CD4-positive, alpha-beta memory T cell (primary cell): ENCODE results near the gene ARPC5. TPM values are rescaled to one million over a fixed set of nuclear protein-coding genes. Genes with fewer than 3 reads are reported as not detected.
A peak's percentile ranks its signal among the peaks of the same experiment; 100 is the strongest.

Experiments used
- CTCF ChIA-PET: fragments of 350-600 bp; sonication (Branson Sonifier 250); formaldehyde crosslinking; loops from one replicate; lab custom pipeline; 2021; ENCODE audit warnings: inconsistent platforms; ENCODE audit not compliant: partially characterized antibody; lab: Charles Lee
- POLR2A ChIA-PET: fragments of 350-600 bp; sonication (Branson Sonifier 250); formaldehyde crosslinking; loops from one replicate; lab custom pipeline; 2021; ENCODE audit not compliant: partially characterized antibody; lab: Charles Lee
- DNase-seq, 5 donors: peaks; one replicate each; pipeline versions ENCODE4 v3.0.0 to v3.0.0-alpha.2; 2020 to 2022; ENCODE audit warnings: mixed read lengths in 1 of 5
- H3K27ac ChIP-seq: one replicate; pipeline ENCODE4 v1.7.0; 2013; ENCODE audit warnings: low read depth, low read length
- H3K27me3 ChIP-seq: 2 replicates; pipeline ENCODE4 v1.7.0; 2013; ENCODE audit warnings: mild to moderate bottlenecking, low read length, moderate library complexity; ENCODE audit not compliant: insufficient read depth
- H3K36me3 ChIP-seq: 2 replicates; pipeline ENCODE4 v1.7.0; 2013; ENCODE audit warnings: mild to moderate bottlenecking, low read length, moderate library complexity; ENCODE audit not compliant: insufficient read depth
- H3K4me1 ChIP-seq: 2 replicates; pipeline ENCODE4 v1.7.0; 2013; ENCODE audit warnings: mild to moderate bottlenecking, low read length, moderate library complexity; ENCODE audit not compliant: insufficient read depth
- H3K4me3 ChIP-seq, 2 donors: one replicate each; pipeline ENCODE4 v1.7.0; 2013; ENCODE audit warnings: low read length in 2 of 2, mild to moderate bottlenecking in 1 of 2
- H3K9me3 ChIP-seq, 2 donors: one replicate each; pipeline ENCODE4 v1.7.0; 2013; ENCODE audit warnings: low read length in 2 of 2, control low read depth in 1 of 2; ENCODE audit not compliant: control insufficient read depth in 1 of 2
- H3K27ac Mint-ChIP-seq, 7 donors: one replicate each; pipeline ENCODE4 v1.8.0; 2020 to 2021; ENCODE audit warnings: mixed read lengths in 7 of 7, mild to moderate bottlenecking in 6 of 7, inconsistent platforms in 3 of 7, moderate library complexity in 3 of 7
- H3K27me3 Mint-ChIP-seq, 2 donors: one replicate each; pipeline ENCODE4 v1.8.0; 2020 to 2021; ENCODE audit warnings: mixed read lengths in 2 of 2
- H3K36me3 Mint-ChIP-seq, 2 donors: one replicate each; pipeline ENCODE4 v1.8.0; 2020 to 2021; ENCODE audit warnings: mixed read lengths in 2 of 2, inconsistent platforms in 1 of 2, mild to moderate bottlenecking in 1 of 2
- H3K4me1 Mint-ChIP-seq, 4 donors: one replicate each; pipeline ENCODE4 v1.8.0; 2020 to 2021; ENCODE audit warnings: mixed read lengths in 4 of 4, mild to moderate bottlenecking in 1 of 4
- H3K4me3 Mint-ChIP-seq, 8 donors: one replicate each; pipeline ENCODE4 v1.8.0; 2020 to 2021; ENCODE audit warnings: mixed read lengths in 8 of 8, mild to moderate bottlenecking in 7 of 8, moderate library complexity in 6 of 8, inconsistent platforms in 3 of 8
- H3K9me3 Mint-ChIP-seq, 8 donors: one replicate each; pipeline ENCODE4 v1.8.0; 2020 to 2021; ENCODE audit warnings: mixed read lengths in 8 of 8, mild to moderate bottlenecking in 5 of 8, inconsistent platforms in 3 of 8, moderate library complexity in 1 of 8
- intact Hi-C: fragments of 100-400 bp; cut with micrococcal nuclease; formaldehyde crosslinking; loops from one replicate; pipeline ENCODE4 v1.15.1; 2023
- polyA plus RNA-seq, 2 donors: library from polyadenylated mRNA; unstranded; fragments of 300-500 nt; fragmentation: Illumina TruSeq; gene quantifications; one replicate each; pipeline ENCODE4 v1.2.3, GENCODE V29; 2021
- total RNA-seq, 2 experiments: library from RNA; stranded (reverse); gene quantifications; one replicate each; pipeline ENCODE4 v1.2.3, GENCODE V29; 2021

Gene ARPC5
- total and polyA plus RNA-seq, 4 experiments from 2014 or later: 106 to 696 (median 249) TPM

DNA sequence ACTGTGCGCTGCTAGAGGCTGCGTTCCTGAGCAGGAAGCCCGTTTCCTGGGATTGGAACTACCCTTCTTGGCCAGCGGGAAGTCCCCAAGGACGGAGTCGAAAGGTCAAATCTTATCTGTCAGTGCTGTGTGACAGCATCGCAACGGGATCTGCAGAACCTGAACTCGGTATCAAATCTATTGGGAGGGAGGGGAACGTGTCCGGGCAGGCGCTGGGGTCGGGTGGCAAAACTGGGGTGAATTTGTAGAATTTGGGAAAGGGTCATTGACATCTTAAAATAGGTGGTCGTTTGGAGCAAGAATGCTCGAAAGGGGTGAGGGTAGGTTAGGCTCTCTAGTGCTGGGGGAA lies 725 bp upstream of the ARPC5 start:
- peaks cover 5% of the 10 kb centered on the region for H3K36me3 ChIP-seq
- peaks cover 23 to 50% (median 33%) of the 10 kb centered on the region in 4 donors for H3K4me1 Mint-ChIP-seq
- no peaks in the 10 kb centered on the region for H3K27me3 Mint-ChIP-seq
- peak overlapping the region; percentile 72 to 88 for H3K4me3 ChIP-seq
- H3K9me3 ChIP-seq: no peaks in the 10 kb centered on the region
- H3K27ac ChIP-seq: peak overlapping the region; percentile 81
- H3K36me3 Mint-ChIP-seq: peaks cover 6 to 26% of the 10 kb centered on the region in 2 donors
- no peak for DNase-seq
- POLR2A ChIA-PET: interaction anchor here (2.2 kb wide), 1 partner anchor 280 kb away, joined by 5 read pairs; no protein-coding TSS in a partner anchor
- CTCF ChIA-PET: interaction anchor here (0.6 to 1.9 kb wide), 2 partner anchors 18 to 19 kb away, joined by 3 to 12 read pairs; no protein-coding TSS in a partner anchor
- no peaks in the 10 kb centered on the region for H3K27me3 ChIP-seq
- H3K4me1 ChIP-seq: peaks cover 38% of the 10 kb centered on the region
- H3K27ac Mint-ChIP-seq: peak overlapping the region; percentile 92 to 100 (median 99)
- intact Hi-C loops: loop anchor here (5.0 to 10.0 kb wide), 4 partner anchors 48 to 1244 kb away; partner anchors contain the start of genes EDEM3, GLUL and RGS16
- peak overlapping the region; percentile 100 for H3K4me3 Mint-ChIP-seq
- H3K9me3 Mint-ChIP-seq: peaks cover 0 to 3% (median 0%) of the 10 kb centered on the region in 8 donors

- peak overlapping the region; percentile 92 to 100 (median 99) for H3K27ac Mint-ChIP-seq
- Histone ChIP-seq H3K4me3 (peak overlapping the region; percentile 66 to 88), H3K4me1 (peaks cover 50% of the 10 kb centered on the region), H3K9me3 (no peaks in the 10 kb centered on the region), H3K36me3 (peaks cover 10% of the 10 kb centered on the region), H3K27ac (peak overlapping the region; percentile 81), H3K27me3 (no peaks in the 10 kb centered on the region)
- no peaks in the 10 kb centered on the region for H3K27me3 Mint-ChIP-seq
- POLR2A ChIA-PET: interaction anchor here (0.8 to 3.3 kb wide), 7 partner anchors 12 to 416 kb away, joined by 3 to 16 read pairs (median 3); partner anchors contain the start of genes SMG7 and TSEN15
- H3K9me3 Mint-ChIP-seq: peaks cover 0 to 3% (median 0%) of the 10 kb centered on the region in 8 donors
- intact Hi-C loops: loop anchor here (1.0 to 10.0 kb wide), 8 partner anchors 20 to 1522 kb away; partner anchors contain the start of genes EDEM3, GLUL, RGS16 and SWT1
- H3K4me3 Mint-ChIP-seq: peak overlapping the region; percentile 100
- peaks cover 14 to 34% of the 10 kb centered on the region in 2 donors for H3K36me3 Mint-ChIP-seq
- DNase-seq: peak in 1 of 5 donors; percentile 50
- H3K4me1 Mint-ChIP-seq: peaks cover 30 to 60% (median 41%) of the 10 kb centered on the region in 4 donors
- CTCF ChIA-PET: interaction anchor here (0.9 to 5.5 kb wide), 7 partner anchors 9 to 164 kb away, joined by 3 to 43 read pairs (median 3); partner anchors contain the start of gene APOBEC4
Measured at GRCh38 chr1:183635099-183635605, 431 bp downstream of the ARPC5 start.

DNA sequence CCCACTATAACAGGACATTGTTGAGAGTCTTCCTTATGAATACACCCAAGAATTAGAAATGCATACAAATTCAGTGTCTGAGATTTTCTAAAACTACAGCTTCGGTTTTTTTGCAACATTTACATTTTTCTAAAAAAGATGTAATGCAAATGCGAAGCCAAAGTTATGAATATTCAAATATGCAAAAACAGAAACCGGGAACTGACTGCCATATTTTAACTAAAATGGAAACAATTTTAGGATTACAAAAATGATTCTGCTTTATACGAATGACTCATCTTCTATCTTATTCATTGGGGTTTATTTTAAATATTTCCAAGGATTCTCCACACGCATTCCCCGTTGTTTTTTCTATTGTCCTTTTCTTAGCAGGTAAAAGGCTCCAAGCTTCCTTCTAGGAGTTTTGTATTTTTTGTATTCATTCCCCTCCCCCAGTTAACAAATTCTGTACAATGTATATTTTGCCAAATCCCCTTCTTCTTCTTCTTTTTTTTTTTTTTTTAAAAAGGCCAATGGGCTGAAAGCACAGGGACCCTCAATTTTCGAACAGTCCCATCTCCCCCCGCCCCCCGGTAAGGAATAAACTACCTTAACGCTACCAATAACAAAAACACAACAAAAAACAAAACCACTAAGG lies 1.0 kb downstream of the ARPC5 start:
- no peaks in the 10 kb centered on the region for H3K27me3 ChIP-seq
- peaks cover 56% of the 10 kb centered on the region for H3K4me1 ChIP-seq
- peaks cover 29 to 65% (median 42%) of the 10 kb centered on the region in 4 donors for H3K4me1 Mint-ChIP-seq
- H3K27ac ChIP-seq: peak overlapping the region; percentile 81
- no peaks in the 10 kb centered on the region for H3K9me3 ChIP-seq
- CTCF ChIA-PET: interaction anchor here (0.7 to 5.5 kb wide), 12 partner anchors 8 to 316 kb away, joined by 3 to 43 read pairs (median 3); partner anchors contain the start of gene APOBEC4
- H3K27me3 Mint-ChIP-seq: no peaks in the 10 kb centered on the region
- peak overlapping the region; percentile 74 to 93 (median 88) for H3K27ac Mint-ChIP-seq
- H3K36me3 ChIP-seq: peaks cover 10% of the 10 kb centered on the region
- peaks cover 0 to 3% (median 0%) of the 10 kb centered on the region in 8 donors for H3K9me3 Mint-ChIP-seq
- DNase-seq: no peak
- H3K4me3 ChIP-seq: peak overlapping the region; percentile 66 to 88
- H3K36me3 Mint-ChIP-seq: peaks cover 14 to 39% of the 10 kb centered on the region in 2 donors
- intact Hi-C loops: loop anchor here (1.0 to 10.0 kb wide), 8 partner anchors 20 to 1523 kb away; partner anchors contain the start of genes EDEM3, GLUL, RGS16 and SWT1
- POLR2A ChIA-PET: interaction anchor here (0.8 to 3.3 kb wide), 7 partner anchors 13 to 417 kb away, joined by 3 to 16 read pairs (median 3); partner anchors contain the start of genes SMG7 and TSEN15
- H3K4me3 Mint-ChIP-seq: peak overlapping the region; percentile 87 to 100 (median 100)

DNA sequence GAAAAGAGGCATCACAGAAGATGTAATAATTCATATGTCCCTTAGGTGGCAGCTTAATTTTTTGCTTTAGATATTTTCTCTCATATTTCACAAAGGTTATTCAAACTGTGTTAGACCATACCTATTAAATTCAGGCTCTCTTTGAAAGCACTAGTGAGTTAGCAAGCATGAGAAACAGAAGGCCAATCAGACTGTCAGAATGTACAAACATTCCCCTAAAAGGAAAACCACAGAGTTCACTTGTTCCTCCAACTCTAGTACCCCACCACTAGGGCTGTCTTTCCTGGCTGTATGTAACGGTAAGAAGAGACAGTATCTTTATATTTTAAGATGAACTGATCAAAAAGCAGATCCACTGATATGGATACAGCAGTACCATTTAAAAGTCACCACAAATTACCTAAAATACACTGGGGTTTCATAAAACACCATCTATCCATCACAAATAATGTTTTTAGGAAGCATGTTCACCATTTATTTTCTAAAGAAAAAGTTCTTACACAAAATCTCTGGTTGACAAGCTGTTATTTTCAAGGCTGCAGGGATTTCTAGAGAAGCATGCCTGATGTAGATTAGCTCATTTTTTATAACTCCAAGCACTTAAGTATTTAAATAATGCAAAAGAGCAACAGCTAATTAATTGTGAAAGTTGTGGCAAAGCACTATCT lies 1.8 kb downstream of the ARPC5 start:
- Histone ChIP-seq H3K4me1 (peaks cover 63% of the 10 kb centered on the region), H3K27me3 (no peaks in the 10 kb centered on the region), H3K4me3 (peak overlapping the region; percentile 66 to 88), H3K9me3 (no peaks in the 10 kb centered on the region), H3K36me3 (peaks cover 16% of the 10 kb centered on the region), H3K27ac (peak overlapping the region; percentile 81)
- Mint-ChIP-seq H3K4me1 (peaks cover 30 to 72% (median 47%) of the 10 kb centered on the region in 4 donors), H3K27ac (peak overlapping the region; percentile 74 to 93 (median 83)), H3K27me3 (no peaks in the 10 kb centered on the region), H3K9me3 (peaks cover 0 to 3% (median 0%) of the 10 kb centered on the region in 8 donors), H3K4me3 (peak overlapping the region; percentile 87 to 100 (median 100)), H3K36me3 (peaks cover 18 to 44% of the 10 kb centered on the region in 2 donors)
- intact Hi-C loops: loop anchor here (1.0 to 10.0 kb wide), 6 partner anchors 21 to 1121 kb away; partner anchors contain the start of genes EDEM3, RGS16 and TSEN15
- CTCF ChIA-PET: interaction anchor here (0.7 to 5.5 kb wide), 11 partner anchors 8 to 316 kb away, joined by 3 to 43 read pairs (median 3); partner anchors contain the start of gene APOBEC4
- POLR2A ChIA-PET: interaction anchor here (0.7 to 3.3 kb wide), 5 partner anchors 51 to 417 kb away, joined by 3 to 16 read pairs (median 5); partner anchors contain the start of genes SMG7 and TSEN15
- DNase-seq: peak; percentile 50 to 67 (median 57)

DNA sequence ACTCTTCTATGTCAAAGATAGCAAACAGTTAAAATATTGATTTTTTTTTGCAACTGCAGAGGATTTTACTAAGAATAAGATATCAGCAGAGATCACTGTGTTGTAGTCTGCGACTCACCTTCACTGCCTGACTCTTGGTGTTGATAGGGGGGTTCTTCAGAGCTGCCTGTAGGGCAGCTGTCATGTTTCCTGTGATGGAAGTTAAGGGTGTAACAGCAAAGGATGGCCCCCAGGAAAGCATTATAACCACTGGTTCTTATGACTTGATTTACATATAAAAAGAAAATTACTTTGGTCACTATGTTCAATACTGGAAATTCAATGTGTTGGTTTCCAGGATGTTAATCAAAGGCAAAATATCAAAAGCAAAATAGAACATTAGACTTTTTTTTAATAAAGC lies 2.6 kb downstream of the ARPC5 start:
- H3K27ac ChIP-seq: peak overlapping the region; percentile 12
- no peak for DNase-seq
- peaks cover 37 to 80% (median 55%) of the 10 kb centered on the region in 4 donors for H3K4me1 Mint-ChIP-seq
- ChIA-PET POLR2A (interaction anchor here (0.7 to 3.3 kb wide), 4 partner anchors 52 to 418 kb away, joined by 3 to 16 read pairs (median 7); partner anchors contain the start of genes SMG7 and TSEN15), CTCF (interaction anchor here (1.0 to 5.5 kb wide), 7 partner anchors 10 to 283 kb away, joined by 3 to 43 read pairs (median 4); partner anchors contain the start of gene APOBEC4)
- H3K4me3 ChIP-seq: peak overlapping the region; percentile 25 to 88
- H3K9me3 Mint-ChIP-seq: peaks cover 0 to 3% (median 0%) of the 10 kb centered on the region in 8 donors
- peaks cover 71% of the 10 kb centered on the region for H3K4me1 ChIP-seq
- H3K36me3 Mint-ChIP-seq: peaks cover 24 to 52% of the 10 kb centered on the region in 2 donors
- no peaks in the 10 kb centered on the region for H3K9me3 ChIP-seq
- no peaks in the 10 kb centered on the region for H3K27me3 ChIP-seq
- H3K27me3 Mint-ChIP-seq: no peaks in the 10 kb centered on the region
- intact Hi-C loops: loop anchor here (1.0 to 10.0 kb wide), 4 partner anchors 52 to 1122 kb away; partner anchors contain the start of genes EDEM3 and RGS16
- H3K27ac Mint-ChIP-seq: peak overlapping the region in 6 of 7 donors; percentile 36 to 88 (median 48)
- H3K4me3 Mint-ChIP-seq: peak overlapping the region; percentile 87 to 100 (median 100)
- H3K36me3 ChIP-seq: peaks cover 24% of the 10 kb centered on the region

DNA sequence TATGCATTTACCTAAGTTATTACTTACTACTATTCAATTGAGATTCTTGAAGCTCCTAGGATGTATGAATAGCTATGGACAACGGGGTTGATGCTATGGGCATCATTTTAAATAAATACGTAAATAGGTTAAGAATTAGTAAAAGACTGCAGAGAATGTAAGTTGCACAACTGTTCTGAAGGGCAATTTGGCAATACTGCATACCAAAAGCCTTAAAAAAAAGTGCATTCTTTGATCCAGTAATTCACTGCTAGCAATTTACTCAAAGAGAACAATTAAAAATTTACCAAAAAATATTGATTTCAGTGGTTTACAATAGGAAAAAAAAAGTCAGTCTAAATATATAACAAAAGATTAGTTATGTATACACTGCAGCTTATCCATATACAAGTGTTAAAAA lies 3.5 kb downstream of the ARPC5 start:
- Mint-ChIP-seq H3K36me3 (peaks cover 24 to 55% of the 10 kb centered on the region in 2 donors), H3K27ac (peak overlapping the region in 2 of 7 donors; percentile 41 to 85), H3K4me1 (peaks cover 35 to 78% (median 53%) of the 10 kb centered on the region in 4 donors), H3K27me3 (no peaks in the 10 kb centered on the region), H3K9me3 (peaks cover 0 to 3% (median 0%) of the 10 kb centered on the region in 8 donors), H3K4me3 (peak overlapping the region in 4 of 8 donors; percentile 31 to 100 (median 88))
- CTCF ChIA-PET: interaction anchor here (0.7 to 5.5 kb wide), 6 partner anchors 9 to 163 kb away, joined by 3 to 43 read pairs (median 4); partner anchors contain the start of gene APOBEC4
- POLR2A ChIA-PET: interaction anchor here (0.6 to 3.3 kb wide), 3 partner anchors 41 to 162 kb away, joined by 3 to 16 read pairs (median 3); partner anchors contain the start of gene SMG7
- H3K36me3 ChIP-seq: peaks cover 30% of the 10 kb centered on the region
- no peak overlapping the region for H3K4me3 ChIP-seq
- peaks cover 76% of the 10 kb centered on the region for H3K4me1 ChIP-seq
- no peaks in the 10 kb centered on the region for H3K9me3 ChIP-seq
- H3K27me3 ChIP-seq: no peaks in the 10 kb centered on the region
- DNase-seq: no peak
- intact Hi-C loops: loop anchor here (10.0 kb wide), 3 partner anchors 53 to 1123 kb away; partner anchors contain the start of genes EDEM3 and RGS16
- H3K27ac ChIP-seq: no peak overlapping the region
